ENCODE measurements around the gene TPRN.

Gene TPRN

GRCh38 chr9:137236238-137236935, 35.8 kb upstream of the TPRN start:
- TF ChIP-seq CTCF (IDR thresholded peaks at IDR 0.05), result peak; percentile 99

DNA sequence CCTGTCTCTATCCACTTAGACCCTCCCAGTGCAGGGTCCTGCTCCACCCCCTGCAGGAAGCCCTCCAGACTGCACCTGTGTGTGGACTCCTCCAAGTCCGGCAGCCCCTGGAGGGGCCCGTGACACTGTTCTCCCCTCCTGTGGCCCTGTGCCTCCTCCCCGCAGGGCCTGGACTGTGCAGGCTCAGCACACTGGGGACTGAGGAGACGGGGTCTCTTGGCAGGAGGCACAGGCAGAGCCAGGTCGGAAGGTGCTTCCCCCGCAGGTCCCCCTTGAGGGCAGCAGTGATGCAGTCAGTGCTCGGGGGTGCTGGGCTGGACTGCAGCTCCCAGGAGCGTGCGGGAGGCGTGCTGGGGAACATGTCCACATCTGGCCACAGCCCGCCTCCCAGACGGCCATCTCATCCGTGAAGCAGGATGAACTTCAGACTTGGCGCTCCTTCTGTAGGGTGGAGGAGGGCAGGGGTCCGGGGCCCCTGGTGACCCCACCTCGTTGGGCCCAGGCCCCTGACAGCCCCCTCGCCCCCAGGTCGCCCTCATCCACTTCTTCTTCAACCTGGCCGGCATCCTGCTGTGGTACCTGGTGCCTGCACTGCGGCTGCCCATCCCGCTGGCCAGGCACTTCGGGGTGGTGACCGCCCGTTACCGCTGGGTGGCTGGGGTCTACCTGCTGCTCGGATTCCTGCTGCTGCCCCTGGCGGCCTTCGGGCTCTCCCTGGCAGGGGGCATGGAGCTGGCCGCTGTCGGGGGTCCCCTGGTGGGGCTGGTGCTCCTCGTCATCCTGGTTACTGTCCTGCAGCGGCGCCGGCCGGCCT, 35.1 kb upstream of the TPRN start:
- TF ChIP-seq CTCF (IDR thresholded peaks at IDR 0.05), result no peak

DNA sequence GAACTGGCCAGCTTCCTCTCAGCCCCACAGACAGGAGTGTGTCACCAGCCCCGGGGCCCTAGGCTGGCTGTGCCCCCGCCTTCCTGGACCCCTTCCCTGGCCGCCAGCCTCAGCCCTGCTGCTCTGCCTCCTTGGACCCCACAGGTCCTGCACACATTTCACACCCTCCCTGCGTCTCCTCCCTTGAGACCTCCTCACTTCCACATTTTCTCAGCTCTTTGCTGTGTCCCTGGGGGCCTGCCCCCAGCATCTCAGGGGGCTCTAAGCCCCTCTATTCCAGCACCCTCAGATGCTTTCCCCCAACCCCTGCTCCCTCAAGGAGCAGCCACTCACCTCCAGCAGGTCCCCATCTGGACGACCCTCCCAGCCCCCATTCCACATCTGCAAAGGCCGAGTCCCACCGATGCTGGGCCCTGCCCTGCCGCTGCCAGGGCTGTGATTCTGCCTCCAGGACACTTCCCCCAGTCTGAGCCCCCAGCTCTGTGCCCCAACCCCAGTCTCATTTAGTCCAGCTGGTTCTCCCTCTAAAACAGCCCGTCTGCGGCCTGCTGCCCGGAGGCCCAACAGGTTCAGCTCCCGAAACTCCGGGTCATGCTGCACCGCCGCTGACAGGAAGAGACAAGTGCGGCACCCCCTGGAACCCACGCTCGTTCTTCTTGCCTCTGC, 34.4 kb upstream of the TPRN start:
- TF ChIP-seq CTCF (IDR thresholded peaks at IDR 0.05), result no peak

GRCh38 chr9:137234055-137234697, 33.6 kb upstream of the TPRN start:
- TF ChIP-seq CTCF (IDR thresholded peaks at IDR 0.05), result no peak

DNA sequence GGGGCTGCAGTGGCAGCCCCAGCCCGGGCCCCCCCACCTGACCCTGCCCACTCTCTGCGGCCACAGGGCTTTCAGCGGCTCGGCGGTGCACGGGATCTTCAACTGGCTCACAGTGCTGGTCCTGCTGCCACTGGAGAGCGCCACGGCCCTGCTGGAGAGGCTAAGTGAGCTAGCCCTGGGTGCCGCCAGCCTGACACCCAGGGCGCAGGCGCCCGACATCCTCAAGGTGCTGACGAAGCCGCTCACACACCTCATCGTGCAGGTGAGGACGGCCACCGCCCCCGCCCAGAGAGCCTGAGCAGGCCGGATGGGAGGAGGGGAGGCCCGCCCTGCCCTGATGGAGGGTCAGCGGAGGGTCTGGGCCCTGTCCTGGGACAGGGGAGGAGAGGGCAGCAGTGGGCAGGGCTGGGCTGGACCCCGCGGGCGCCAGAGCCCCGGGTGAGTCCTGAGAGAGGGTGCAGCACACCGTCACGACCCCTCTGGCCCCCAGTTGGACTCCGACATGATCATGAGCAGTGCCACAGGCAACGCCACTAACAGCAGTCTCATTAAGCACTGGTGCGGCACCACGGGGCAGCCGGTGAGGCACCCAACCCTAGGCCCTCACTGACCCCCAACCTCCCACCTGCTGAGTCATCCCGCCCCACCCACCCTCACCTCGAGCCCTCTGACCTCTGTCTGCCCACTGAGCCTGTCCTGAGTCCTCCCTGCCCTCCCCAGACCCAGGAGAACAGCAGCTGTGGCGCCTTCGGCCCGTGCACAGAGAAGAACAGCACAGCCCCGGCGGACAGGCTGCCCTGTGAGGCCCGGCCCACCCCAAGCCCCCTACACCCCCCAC, 32.8 kb upstream of the TPRN start:
- no peak for TF ChIP-seq CTCF (IDR thresholded peaks at IDR 0.05)

- no peak for TF ChIP-seq CTCF (IDR thresholded peaks at IDR 0.05)
Measured at GRCh38 chr9:137232510-137232909, 32.0 kb upstream of the TPRN start.
